HG03565 (cell line): ENCODE data around the gene MYRF.

Source experiments
- ATAC-seq: cut with Tn5 transposase; IDR thresholded peaks from one replicate; pipeline ENCODE4 v1.9.1; 2021; ENCODE audit warnings: mild to moderate bottlenecking, moderate library complexity; ENCODE audit not compliant: unreplicated experiment

The MYRF gene

DNA sequence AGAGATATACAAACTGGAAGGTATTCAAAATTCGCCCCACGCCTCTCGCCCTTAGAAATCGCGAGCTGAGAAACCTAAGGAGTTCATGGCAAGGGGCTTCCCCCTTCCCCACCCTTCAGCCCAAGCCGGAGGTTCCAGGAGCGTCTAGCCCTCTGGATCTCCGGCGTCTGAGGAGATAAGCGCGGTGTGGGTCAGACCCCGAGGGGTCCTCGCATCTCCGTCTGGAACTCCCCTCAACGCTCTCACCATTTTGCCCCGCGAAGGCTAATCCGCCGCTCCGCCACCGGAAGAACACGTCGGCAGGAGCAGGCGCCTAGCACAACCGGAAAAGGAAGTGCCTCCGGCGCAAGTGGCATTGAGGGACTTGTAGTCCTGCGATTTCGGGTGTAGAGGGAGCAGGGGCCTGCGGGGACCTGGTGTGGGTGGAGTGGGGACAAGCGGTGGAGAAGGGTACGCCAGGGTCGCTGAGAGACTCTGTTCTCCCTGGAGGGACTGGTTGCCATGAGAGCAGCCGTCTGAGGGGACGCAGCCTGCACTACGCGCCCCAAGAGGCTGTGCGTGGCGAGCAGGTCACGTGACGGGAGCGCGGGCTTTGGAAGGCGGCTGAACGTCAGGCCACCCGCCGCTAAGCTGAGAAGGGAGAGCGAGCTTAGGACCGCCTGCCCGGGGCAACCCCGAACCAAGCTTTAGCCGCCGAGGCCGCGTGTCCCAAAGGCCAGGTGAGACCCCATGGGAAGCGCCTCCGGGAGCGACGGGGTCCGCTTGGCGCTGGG, 40.1 kb downstream of the MYRF start, which contains the start of the genes FEN1 and TMEM258:
Gene FEN1, plus strand, starts transcription at position 602 of the 773 bp plus-strand sequence. CDS start 2,451 bp downstream, outside the sequence.
Gene TMEM258, minus strand, starts transcription at position 290 of the 773 bp plus-strand sequence. Its CDS starts 41 bp downstream, at position 249.
- ATAC-seq = peak; percentile 64

DNA sequence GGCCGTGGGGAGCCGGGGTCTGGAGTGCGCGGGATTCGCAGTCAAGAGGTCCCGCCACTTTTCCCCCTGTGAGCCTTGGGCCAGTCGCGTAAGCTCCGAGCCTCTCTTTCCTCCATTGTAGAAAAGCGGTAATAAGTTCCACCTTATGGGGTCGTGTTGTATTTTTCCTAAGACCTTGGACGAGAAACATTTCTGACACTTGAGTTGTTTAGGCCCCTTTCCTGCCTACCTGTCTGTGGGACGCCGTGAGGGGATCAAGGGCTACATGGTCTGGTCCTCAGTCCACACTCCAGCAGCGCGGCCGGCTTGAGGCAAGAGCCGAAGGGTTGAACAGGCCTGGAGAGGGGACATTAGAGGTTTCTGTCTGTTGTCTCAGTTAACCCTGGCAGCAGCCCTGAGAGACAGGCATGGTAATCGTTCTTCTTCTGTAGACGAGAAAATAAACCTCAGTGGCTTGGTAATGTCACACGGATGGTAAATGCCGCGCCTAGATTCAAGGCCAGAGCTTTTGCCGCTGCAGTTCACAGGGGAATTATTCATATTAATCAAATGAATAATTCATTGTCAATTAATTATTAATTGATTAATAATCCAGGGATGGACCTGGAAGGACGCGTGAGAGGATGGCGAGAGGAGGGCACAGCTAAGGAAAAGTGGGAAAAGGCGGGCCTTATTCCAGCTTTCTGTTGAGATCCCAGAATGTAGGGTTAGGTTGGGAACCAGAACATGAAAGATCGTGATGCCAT, 40.8 kb downstream of the MYRF start:
- ATAC-seq = no peak

DNA sequence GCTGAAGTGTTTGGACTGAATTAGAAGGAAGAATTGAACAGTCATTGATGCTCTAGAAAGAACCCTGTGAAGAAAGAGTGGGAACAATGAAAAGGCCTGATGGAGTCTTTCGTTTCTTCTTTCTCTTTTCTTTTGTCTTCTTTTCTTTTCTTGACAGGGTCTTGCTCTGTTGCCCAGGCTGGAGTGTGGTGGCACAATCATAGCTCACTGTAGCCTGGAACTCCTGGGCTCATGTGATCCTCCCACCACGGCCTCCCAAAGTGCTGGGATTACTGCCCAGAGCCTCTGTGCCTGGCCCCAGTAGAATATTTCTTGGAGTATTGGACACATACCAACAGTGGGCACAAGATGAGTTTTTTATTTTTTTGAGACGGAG, 41.4 kb downstream of the MYRF start:
- no peak for ATAC-seq

DNA sequence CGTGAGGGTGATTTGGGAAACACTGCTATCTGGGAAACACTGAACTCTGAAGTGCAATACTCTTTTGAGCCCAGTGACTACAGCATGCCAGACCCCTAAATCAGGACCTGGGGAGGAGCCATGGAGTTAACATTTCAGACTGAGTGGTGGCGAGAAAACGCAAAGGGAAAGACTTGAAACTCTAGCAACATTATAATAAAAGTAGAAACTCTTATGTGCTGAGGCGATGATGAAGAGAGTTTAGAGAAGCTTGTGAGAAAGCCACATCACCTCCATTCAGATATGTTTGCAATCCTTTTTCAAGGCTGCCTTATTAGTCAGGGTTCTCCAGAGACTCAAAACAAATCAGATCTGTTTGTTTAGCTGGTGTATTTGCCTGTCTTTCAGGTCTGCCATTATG, 42.1 kb downstream of the MYRF start:
- no peak for ATAC-seq

DNA sequence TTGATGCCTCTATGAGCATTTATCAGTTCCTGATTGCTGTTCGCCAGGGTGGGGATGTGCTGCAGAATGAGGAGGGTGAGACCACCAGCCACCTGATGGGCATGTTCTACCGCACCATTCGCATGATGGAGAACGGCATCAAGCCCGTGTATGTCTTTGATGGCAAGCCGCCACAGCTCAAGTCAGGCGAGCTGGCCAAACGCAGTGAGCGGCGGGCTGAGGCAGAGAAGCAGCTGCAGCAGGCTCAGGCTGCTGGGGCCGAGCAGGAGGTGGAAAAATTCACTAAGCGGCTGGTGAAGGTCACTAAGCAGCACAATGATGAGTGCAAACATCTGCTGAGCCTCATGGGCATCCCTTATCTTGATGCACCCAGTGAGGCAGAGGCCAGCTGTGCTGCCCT, 43.0 kb downstream of the MYRF start:
- no peak for ATAC-seq

DNA sequence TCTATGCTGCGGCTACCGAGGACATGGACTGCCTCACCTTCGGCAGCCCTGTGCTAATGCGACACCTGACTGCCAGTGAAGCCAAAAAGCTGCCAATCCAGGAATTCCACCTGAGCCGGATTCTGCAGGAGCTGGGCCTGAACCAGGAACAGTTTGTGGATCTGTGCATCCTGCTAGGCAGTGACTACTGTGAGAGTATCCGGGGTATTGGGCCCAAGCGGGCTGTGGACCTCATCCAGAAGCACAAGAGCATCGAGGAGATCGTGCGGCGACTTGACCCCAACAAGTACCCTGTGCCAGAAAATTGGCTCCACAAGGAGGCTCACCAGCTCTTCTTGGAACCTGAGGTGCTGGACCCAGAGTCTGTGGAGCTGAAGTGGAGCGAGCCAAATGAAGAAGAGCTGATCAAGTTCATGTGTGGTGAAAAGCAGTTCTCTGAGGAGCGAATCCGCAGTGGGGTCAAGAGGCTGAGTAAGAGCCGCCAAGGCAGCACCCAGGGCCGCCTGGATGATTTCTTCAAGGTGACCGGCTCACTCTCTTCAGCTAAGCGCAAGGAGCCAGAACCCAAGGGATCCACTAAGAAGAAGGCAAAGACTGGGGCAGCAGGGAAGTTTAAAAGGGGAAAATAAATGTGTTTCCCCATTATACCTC, 43.6 kb downstream of the MYRF start:
- no peak for ATAC-seq

DNA sequence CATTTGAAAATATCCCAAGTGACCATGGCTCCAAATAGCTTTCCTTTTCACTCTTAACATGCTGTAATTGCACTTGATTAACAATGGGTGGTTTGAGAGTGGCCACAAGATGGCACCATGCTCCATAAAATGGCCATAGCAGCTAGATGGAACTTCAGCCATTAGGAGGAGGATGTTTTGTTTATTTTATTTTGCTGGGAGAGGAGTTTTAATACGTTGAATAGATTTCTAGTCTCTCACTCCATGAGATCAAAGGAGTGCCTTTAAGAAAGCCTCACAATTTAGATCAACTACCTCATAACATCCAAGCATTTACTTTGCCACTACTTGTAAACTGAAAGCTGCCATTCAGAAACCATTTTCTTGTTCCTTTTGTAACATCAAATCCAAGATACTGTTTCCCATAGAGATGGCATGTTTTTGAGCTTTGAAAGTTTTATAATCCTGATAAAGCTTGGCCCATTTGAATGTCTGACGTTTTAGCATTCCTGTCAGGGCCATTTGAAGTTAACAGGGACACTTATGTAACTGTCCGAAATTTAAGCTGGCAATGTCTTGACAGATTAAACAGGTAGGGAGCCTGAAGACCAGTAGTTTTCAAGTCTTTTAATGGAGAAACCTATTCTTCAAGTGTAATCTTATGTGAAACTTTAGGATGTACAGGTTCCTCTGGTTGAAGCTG, 45.0 kb downstream of the MYRF start:
- no peak for ATAC-seq

DNA sequence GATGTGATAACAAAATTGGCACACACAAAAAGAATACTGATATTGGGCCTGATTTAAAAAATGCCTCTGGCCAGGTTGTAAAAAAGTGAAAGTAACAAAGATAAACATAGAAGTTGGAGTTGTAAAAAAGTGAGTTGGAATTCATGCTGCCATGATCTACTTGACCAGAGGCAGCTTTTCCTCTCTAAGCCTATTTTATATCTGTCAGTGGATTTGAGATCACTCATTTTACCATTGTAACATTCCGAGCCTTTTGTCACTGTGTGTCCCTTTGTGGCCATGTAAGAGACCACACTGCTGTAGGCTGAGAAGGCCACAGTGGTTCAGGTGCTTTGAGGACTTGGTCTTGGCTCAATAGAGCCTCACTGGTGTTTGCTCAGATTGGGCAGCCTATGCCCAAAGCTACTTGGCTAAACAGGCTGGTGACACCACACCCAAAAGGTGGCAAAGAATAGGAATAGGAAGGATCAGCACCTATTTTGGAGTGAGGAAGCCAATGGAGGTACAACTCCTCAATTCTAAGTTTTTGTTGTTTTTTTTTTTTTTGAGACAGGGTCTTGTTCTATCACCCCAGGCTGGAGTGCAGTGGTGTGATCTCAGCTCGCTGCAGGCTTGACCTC, 47.3 kb downstream of the MYRF start:
- no peak for ATAC-seq

DNA sequence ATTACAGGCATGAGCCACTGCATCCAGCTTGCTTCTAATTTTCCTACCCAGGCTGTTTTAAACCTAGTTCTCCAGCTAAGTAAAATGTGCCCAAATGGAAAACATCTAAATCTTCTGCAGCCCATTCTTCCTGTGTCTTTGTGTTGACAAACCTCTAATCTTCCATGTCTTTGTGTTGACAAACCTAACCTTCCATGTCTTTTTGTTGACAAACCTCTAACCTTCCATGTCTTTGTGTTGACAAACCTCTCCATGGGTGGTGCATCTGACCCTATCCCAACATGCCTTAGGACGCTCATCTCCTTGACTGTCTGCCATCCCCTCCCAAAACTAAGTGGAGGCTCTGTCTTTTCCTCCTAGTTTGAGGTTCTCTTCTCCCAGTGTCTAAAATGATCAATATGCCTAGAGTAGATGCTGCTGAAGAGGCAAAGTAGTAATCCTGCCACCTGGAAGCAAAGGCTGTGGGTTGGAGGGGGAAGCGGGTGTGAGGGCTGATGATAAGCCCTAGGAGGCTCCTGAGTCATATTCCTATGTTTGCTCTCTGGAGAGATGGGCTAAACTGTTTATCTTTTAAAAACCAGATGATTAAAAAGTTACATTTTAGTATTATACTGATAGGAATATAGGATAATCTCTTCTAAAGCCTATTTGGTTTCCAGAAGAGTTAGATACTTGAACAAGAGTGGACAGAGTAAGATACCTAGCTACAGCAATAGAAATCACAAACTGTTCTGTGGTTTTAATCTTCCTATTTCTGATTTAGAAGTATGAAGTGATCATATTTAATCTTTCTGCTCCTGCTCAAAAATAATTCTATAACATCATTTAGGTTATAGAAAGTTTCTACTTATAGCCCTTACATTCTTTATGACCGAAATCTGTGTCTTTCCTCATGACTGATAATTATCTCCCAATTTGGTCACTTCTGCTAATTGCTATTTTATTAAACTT, 48.2 kb downstream of the MYRF start:
- ATAC-seq = no peak

DNA sequence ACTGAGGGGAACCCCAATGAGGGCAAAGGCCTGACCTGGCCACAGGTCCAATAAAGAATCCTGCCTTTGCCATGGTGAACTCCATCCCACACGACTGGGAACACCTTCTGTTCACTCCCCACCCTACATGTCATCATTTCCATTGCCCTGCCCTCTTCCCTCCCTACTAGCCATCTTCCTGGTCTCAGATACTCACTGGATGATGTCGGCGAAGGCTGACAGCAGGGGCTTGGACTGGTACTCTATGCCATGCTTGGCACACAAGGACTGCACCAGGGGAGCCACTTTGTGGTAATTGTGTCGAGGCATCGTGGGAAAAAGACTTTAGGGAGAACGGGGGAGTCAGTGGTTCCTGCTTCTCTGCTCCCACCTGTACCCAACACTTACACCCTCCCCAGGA, 50.2 kb downstream of the MYRF start:
- ATAC-seq = no peak

DNA sequence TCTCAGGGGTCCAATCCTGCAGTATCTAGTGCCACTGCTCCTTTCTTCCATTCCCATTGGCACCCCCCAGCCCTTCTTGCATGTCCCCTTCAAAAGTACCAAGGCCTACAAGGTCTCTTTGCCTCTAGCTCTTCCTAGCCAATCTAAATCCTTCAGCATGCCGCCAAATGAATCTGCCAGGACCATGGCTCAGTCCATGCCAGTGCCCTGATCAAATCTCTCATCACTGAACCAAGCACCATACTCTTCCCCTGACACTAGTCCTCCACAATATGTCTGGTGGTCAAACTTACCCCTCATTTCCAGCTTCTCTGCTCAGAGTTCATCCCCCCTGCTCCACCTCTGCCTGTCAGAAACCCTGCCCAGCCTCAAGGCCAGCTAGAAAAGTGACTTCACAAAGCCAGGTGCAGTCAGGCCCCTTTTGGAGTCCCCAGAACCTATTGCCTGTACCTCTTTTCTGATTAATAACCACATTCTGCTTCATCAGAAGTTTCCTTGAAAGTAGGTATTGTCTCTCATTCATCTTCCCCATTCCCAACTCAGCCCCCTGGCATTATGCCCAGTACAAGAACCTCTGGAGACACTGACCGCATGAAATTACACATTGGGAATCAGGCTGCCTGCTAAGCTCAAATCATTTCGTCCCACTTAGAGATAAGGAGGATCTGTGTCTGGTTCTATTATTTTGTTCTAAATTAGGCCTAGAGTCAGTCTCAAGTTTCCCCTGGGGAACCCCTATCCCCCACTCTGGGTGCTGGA, 51.6 kb downstream of the MYRF start:
- ATAC-seq = no peak

DNA sequence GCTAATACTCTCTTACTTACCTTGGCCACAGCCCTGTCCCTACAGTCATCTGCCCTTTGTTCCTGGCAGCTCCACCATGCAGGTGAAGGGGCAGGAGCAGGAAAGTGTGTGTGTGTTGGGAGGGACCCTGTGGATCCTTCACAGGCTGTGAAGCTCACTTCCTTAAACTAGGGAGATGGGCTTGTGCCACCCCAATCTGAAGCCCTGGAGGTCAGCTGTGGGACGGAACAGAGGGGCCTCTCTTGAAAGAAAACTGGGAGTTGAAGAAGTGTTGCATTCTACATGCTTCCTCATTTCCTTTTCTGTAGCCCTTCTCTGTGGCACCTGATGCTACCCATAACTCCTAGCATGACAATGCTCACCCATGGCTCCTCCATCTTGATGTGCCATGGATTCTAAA, 52.7 kb downstream of the MYRF start:
- no peak for ATAC-seq

DNA sequence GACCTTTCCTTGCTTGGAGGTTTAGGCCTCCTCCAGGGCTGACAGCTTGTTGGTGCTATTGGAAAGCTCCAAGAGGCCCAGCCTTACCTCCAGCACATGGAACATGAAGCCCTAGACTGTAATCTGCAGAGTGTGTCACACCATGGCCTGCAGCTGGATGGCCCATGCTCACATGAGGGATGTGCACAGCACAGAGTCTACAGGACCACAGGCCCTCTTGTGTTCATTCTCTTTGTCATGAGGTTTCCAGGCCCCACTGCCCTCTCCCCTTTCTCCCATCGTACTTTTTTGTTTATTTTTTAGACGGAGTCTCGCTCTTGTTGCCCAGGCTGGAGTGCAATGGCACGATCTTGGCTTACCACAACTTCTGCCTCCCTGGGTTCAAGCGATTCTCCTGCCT, 54.3 kb downstream of the MYRF start:
- no peak for ATAC-seq

DNA sequence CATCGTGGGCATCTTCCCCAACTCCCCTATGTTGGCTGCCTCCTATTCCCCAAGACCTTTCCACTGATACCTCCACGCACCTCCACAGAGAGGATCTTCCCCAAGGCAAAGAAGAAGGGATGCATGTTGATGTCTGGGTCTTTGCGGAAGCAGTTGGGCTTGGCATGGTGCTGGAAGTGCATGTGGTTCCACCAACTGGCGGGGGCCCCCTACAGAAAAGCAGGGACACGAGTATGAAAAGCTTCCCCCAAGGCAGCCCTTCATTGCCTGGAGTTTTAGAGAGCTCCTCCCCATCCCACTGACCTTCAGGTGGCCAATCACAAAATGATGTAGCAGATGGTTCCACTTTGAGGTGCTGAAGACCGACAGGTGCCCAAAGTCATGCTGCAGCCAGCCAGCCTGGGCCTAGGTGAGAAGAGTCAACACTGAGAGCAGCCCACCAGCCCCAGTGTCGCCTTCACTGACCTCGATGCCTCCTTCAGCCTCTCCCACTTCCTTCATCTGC, 58.3 kb downstream of the MYRF start:
- no peak for ATAC-seq

DNA sequence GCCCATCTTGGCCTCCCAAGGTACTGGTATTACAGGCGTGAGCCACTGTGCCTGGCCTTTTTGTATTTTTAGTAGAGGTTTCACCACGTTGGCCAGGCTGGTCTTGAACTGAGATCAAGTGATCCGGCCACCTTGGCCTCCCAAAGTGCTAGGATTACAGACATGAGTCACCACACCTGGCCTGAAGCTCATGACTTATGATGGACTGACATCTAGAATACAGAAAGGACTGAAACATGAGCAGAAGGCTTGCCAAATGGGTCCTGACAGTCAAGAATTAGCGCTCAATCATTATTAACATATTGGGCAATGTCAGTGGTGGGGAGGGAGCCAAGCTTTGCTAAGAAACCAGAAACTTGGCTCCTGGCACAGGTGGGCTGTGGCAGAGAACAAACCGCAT, 59.4 kb downstream of the MYRF start:
- no peak for ATAC-seq

DNA sequence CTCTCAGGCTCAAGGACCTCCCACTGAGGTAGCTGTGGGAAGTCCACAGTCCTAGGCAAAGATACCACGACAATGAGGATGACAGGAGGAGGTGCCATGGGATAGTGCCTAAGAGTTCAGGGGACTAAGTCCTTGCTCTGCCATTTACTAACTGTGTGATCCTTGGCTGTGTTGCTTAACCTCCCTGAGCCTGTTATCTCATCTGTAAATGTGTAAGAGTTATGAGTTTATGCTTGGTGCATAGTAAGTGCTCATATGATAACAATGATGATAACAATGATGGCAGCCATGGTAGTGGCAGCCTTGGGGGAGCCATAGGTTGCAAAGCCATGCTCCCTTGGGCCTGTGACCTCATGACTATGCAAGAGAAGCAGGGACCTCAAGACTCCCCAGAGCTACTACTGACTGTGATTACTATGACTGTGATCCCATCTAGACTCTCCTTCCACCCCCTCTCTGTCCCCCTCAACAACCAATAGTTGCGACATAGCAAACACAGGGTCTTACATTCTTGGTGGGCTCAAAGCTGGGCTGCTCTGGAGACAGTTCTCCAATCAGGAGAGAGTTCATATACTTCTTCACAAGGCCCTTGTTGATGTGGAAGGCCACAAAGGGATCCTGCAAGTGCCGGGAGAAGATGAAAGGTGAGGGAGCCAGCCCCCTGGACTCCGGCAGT, 60.4 kb downstream of the MYRF start:
- no peak for ATAC-seq

DNA sequence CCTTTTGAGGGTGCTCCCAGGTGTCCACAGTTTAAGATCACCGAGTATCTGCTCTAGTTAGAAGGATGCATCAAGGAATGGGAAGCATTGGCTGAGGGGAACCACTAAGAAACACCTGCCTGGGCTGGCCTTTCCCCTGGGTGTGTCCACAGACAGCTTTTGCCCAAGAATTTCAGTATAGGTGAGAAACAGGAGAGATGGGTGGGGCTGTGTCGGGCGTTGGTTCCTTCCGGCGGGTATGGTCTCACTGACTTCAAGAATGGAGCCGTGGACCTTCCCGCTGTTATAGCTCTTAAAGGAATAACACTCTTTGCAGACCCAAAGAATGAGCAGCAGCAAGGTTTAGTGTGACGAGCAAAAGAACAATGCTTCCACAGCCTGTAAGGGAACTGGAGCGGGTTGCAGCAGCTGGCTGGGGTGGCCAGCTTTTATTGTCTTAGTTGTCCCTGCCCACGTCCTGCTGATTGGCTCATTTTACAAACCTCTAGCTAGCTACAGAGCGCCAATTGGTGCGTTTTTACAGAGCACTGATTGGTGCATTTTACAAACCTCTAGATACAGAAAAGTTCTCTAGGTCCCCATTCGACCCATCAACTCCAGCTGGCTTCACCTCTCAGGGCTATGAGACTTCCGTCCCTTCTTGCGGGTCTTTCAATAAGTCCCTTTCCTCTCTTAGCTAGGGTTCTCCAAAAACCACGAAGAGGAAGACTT, 62.0 kb downstream of the MYRF start:
- ATAC-seq = no peak
